Prostate gland (tissue), 2 donors: ENCODE data around the gene LY86.

Experiments used
- POLR2A ChIP-seq: fragments of 450-650 bp; IDR thresholded peaks from one replicate; pipeline ENCODE4 v1.6.1; 2016; ENCODE audit warnings: antibody characterized with exemption, mild to moderate bottlenecking
- POLR2AphosphoS5 ChIP-seq: sonication (generic); formaldehyde crosslinking; IDR thresholded peaks from one replicate; pipeline ENCODE4 v1.6.1; 2017; ENCODE audit warnings: antibody characterized with exemption
- TF ChIP-seq, protein P1 (sequence below), 4 experiments: fragments of 200-600 bp in 2 of 4; fragments of 450-650 bp in 2 of 4; sonication (generic) in 2 of 4; IDR thresholded peaks; 1 replicate in 3 of 4; 2 replicates in 1 of 4; pipeline ENCODE4 v1.5.1; 2016 to 2019; ENCODE audit warnings: antibody characterized with exemption in 4 of 4, mild to moderate bottlenecking in 2 of 4, moderate library complexity in 2 of 4

DNA sequence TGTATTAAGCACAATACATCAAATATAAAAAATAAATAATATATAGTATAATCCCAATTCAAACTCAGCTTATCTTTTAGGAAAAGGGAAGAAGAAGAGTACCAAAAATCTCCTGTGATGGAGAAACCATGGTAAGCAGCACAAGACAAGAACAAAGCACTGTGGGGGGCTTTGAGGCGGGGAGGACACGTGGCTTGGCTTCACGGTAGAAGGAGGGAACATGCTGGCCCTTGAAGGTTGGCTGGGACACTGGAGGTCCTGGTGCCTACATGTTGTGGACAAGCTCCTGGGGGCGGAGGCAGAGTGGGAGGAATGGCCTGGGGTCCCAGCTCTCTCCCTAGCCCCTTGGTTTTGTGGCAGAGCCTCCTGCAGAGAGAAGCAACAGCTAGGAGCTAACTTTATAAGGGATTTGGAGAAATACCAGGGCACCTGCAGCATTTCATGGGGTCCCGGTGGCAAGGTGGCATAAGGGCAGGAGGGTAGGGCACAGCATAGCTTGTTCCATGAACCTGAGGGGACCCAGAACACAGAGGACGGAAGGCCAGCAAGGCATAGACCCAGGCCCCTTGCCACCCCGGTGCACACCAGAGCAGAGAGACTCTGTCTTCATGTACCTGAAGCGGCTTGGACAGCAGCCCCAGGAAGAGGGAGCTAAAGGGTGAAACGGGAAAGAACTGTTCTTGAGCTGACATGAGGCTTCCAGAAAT is 72.0 kb downstream of the LY86 start:
- TF ChIP-seq, protein P1, sequence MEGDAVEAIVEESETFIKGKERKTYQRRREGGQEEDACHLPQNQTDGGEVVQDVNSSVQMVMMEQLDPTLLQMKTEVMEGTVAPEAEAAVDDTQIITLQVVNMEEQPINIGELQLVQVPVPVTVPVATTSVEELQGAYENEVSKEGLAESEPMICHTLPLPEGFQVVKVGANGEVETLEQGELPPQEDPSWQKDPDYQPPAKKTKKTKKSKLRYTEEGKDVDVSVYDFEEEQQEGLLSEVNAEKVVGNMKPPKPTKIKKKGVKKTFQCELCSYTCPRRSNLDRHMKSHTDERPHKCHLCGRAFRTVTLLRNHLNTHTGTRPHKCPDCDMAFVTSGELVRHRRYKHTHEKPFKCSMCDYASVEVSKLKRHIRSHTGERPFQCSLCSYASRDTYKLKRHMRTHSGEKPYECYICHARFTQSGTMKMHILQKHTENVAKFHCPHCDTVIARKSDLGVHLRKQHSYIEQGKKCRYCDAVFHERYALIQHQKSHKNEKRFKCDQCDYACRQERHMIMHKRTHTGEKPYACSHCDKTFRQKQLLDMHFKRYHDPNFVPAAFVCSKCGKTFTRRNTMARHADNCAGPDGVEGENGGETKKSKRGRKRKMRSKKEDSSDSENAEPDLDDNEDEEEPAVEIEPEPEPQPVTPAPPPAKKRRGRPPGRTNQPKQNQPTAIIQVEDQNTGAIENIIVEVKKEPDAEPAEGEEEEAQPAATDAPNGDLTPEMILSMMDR (IDR thresholded peaks at IDR 0.05) = no peak
- TF ChIP-seq POLR2AphosphoS5 (no peak), POLR2A (no peak)
